Ectodermal cell (in vitro differentiated cells): ENCODE data around the gene NPAS2. TPM values are rescaled to one million over a fixed set of nuclear protein-coding genes. Genes with fewer than 3 reads are reported as not detected.

Experiments
- H3K27ac ChIP-seq: 2 replicates; pipeline ENCODE4 v1.7.0; 2013; ENCODE audit warnings: mild to moderate bottlenecking, low read depth, low read length; ENCODE audit not compliant: insufficient read depth, poor library complexity, severe bottlenecking
- H3K27me3 ChIP-seq: 2 replicates; pipeline ENCODE4 v1.7.0; 2013; ENCODE audit warnings: mild to moderate bottlenecking, low read length; ENCODE audit not compliant: insufficient read depth, control insufficient read depth, poor library complexity, severe bottlenecking
- H3K36me3 ChIP-seq: one replicate; pipeline ENCODE4 v1.7.0; 2013; ENCODE audit warnings: low read length; ENCODE audit not compliant: control insufficient read depth, insufficient read depth
- H3K4me1 ChIP-seq: one replicate; pipeline ENCODE4 v1.7.0; 2013; ENCODE audit warnings: low read length; ENCODE audit not compliant: control insufficient read depth, insufficient read depth
- H3K4me3 ChIP-seq: 2 replicates; pipeline ENCODE4 v1.7.0; 2013; ENCODE audit warnings: low read depth, low read length, control low read depth; ENCODE audit not compliant: insufficient read depth
- H3K9me3 ChIP-seq: 2 replicates; pipeline ENCODE4 v1.7.0; 2013; ENCODE audit warnings: mild to moderate bottlenecking, low read length, moderate library complexity; ENCODE audit not compliant: control insufficient read depth
- whole genome bisulfite sequencing, 2 experiments: methylation state at CpG; one replicate each; pipeline ENCODE4 v1.1.7; 2013; ENCODE audit warnings: missing lambda C conversion rate in 2 of 2; 5-methylcytosine and 5-hydroxymethylcytosine counted together
- polyA plus RNA-seq, 4 experiments: library from polyadenylated mRNA; stranded (reverse); fragments of 50-300 nt; gene quantifications; one replicate each; pipeline ENCODE4 v1.2.3, GENCODE V29; 2013

Gene NPAS2
- 1.4 TPM for polyA plus RNA-seq (2013, experiment 1 of 4)
- polyA plus RNA-seq (2013, experiment 2 of 4): 1.4 TPM
- 0.85 TPM for polyA plus RNA-seq (2013, experiment 3 of 4)
- polyA plus RNA-seq (2013, experiment 4 of 4): 0.61 TPM

GRCh38 chr2:100819370-100820272 is at the start of gene NPAS2:
Gene NPAS2, plus strand, starts transcription at chr2:100820139. Its CDS starts 84,616 bp downstream, at chr2:100904755.
- no peaks in the 10 kb centered on the region for H3K9me3 ChIP-seq
- H3K27ac ChIP-seq: no peak within 1 kb of the TSS
- H3K4me1 ChIP-seq: peaks cover 11% of the 10 kb centered on the region
- H3K27me3 ChIP-seq: peaks cover 70% of the 10 kb centered on the region
- WGBS, 2 experiments: 1% methylated on average over 90 to 91 of the region's 91 CpGs
- H3K36me3 ChIP-seq: no peaks in the 10 kb centered on the region
- peak within 1 kb of the TSS; percentile 50 for H3K4me3 ChIP-seq

GRCh38 chr2:100771125-100771524 is 48.8 kb upstream of the NPAS2 start:
- 97 to 99% methylated on average over 4 of the region's 4 CpGs for WGBS, 2 experiments
- Histone ChIP-seq H3K27ac (no peak overlapping the region), H3K9me3 (no peaks in the 10 kb centered on the region), H3K27me3 (no peaks in the 10 kb centered on the region), H3K4me3 (no peak overlapping the region), H3K4me1 (no peaks in the 10 kb centered on the region), H3K36me3 (no peaks in the 10 kb centered on the region)

- H3K9me3 ChIP-seq: no peaks in the 10 kb centered on the region
- 82 to 92% methylated on average over 4 of the region's 4 CpGs for WGBS, 2 experiments
- H3K36me3 ChIP-seq: no peaks in the 10 kb centered on the region
- no peak overlapping the region for H3K27ac ChIP-seq
- H3K4me3 ChIP-seq: no peak overlapping the region
- no peaks in the 10 kb centered on the region for H3K4me1 ChIP-seq
- no peaks in the 10 kb centered on the region for H3K27me3 ChIP-seq
These were observed 46.4 kb upstream of the NPAS2 start for GRCh38 chr2:100773538-100773937.

- Histone ChIP-seq H3K36me3 (no peaks in the 10 kb centered on the region), H3K4me1 (no peaks in the 10 kb centered on the region), H3K4me3 (no peak overlapping the region), H3K27me3 (no peaks in the 10 kb centered on the region), H3K27ac (no peak overlapping the region), H3K9me3 (no peaks in the 10 kb centered on the region)
These were observed 43.5 kb upstream of the NPAS2 start for GRCh38 chr2:100776445-100776844.

- H3K4me3 ChIP-seq: no peak overlapping the region
- no peaks in the 10 kb centered on the region for H3K9me3 ChIP-seq
- WGBS, 2 experiments: 92 to 93% methylated on average over 12 of the region's 12 CpGs
- no peaks in the 10 kb centered on the region for H3K36me3 ChIP-seq
- no peaks in the 10 kb centered on the region for H3K27me3 ChIP-seq
- no peak overlapping the region for H3K27ac ChIP-seq
- peaks cover 5% of the 10 kb centered on the region for H3K4me1 ChIP-seq
These were observed 41.1 kb upstream of the NPAS2 start for GRCh38 chr2:100778637-100779450.

- WGBS, 2 experiments: 93 to 94% methylated on average over 3 of the region's 3 CpGs
- no peak overlapping the region for H3K4me3 ChIP-seq
- no peaks in the 10 kb centered on the region for H3K9me3 ChIP-seq
- H3K4me1 ChIP-seq: peaks cover 5% of the 10 kb centered on the region
- no peaks in the 10 kb centered on the region for H3K27me3 ChIP-seq
- no peak overlapping the region for H3K27ac ChIP-seq
- H3K36me3 ChIP-seq: no peaks in the 10 kb centered on the region
These were observed 40.1 kb upstream of the NPAS2 start for GRCh38 chr2:100779908-100780202.

- Histone ChIP-seq H3K27me3 (no peaks in the 10 kb centered on the region), H3K27ac (no peak overlapping the region)
- WGBS, 2 experiments: 88% methylated on average over 8 of the region's 8 CpGs
These were observed 39.5 kb upstream of the NPAS2 start for GRCh38 chr2:100780203-100781008.

GRCh38 chr2:100781009-100781325 is 39.0 kb upstream of the NPAS2 start:
- Histone ChIP-seq H3K9me3 (no peaks in the 10 kb centered on the region), H3K4me1 (peaks cover 5% of the 10 kb centered on the region), H3K36me3 (no peaks in the 10 kb centered on the region), H3K4me3 (no peak overlapping the region), H3K27ac (no peak overlapping the region), H3K27me3 (no peaks in the 10 kb centered on the region)
- 92 to 100% methylated on average over 1 of the region's 1 CpG for WGBS, 2 experiments

More at GRCh38 chr2:100780203-100781008, 39.5 kb upstream of the NPAS2 start:
- no peak overlapping the region for H3K4me3 ChIP-seq
- peaks cover 5% of the 10 kb centered on the region for H3K4me1 ChIP-seq
- no peaks in the 10 kb centered on the region for H3K36me3 ChIP-seq
- H3K9me3 ChIP-seq: no peaks in the 10 kb centered on the region

GRCh38 chr2:100781523-100782379 is 38.2 kb upstream of the NPAS2 start:
- Histone ChIP-seq H3K27ac (no peak overlapping the region), H3K9me3 (no peaks in the 10 kb centered on the region), H3K27me3 (no peaks in the 10 kb centered on the region), H3K4me3 (no peak overlapping the region), H3K4me1 (peaks cover 5% of the 10 kb centered on the region), H3K36me3 (no peaks in the 10 kb centered on the region)
- WGBS, 2 experiments: 79 to 80% methylated on average over 11 to 12 of the region's 12 CpGs
